Left hindlimb (tissue), 1 donor: ENCODE results near the gene GCKR.

Source experiments
- DNase-seq: peaks from one replicate; pipeline ENCODE4 v3.0.0-alpha.2; 2018

Gene GCKR

DNA sequence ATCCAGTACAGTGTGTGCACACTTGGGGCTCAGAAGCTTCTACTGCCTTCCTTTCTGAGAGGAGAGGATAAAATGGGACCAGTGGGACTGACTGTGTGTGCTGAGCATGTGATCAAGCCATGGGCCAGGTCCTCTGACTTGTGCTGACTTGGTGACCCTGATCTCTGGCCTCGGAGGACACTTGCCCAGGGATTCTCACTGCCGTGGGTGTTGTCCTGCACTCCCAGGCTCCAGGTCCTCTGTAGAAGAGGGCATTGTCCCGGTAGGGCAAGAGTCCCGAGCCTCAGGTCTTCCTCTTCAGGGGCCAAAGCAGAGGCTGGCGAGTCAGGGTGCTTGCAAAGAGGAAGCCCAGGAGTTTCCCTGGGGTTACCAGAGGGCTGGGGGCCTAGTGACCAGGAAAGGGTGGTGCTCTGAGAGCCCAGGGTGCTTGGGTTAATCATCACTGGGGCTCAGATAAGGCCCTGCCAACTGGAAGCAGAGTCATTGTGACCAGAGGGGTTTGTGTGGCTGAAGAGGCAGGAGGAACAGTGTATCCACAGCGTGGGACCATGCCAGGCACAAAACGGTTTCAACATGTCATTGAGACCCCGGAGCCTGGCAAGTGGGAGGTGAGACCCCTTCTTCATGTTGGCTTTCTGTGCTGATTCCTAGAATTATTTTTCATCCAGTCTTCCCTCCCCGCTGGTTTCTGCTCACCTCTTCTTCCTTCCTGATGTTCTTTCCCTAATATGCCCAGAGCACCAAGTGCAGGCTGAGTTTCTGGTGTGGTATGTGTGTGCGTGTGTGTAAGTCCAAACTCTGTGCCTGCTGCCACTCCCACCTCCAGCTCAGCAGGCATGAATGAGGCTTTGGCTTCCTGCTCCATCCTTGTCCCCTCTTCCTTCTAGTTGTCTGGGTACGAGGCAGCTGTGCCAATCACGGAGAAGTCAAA, at the start of gene GCKR:
GCKR (plus strand) TSS at position 483 of the 931 bp plus-strand sequence; CDS start at position 549, 66 bp downstream.
- DNase-seq = no peak

DNA sequence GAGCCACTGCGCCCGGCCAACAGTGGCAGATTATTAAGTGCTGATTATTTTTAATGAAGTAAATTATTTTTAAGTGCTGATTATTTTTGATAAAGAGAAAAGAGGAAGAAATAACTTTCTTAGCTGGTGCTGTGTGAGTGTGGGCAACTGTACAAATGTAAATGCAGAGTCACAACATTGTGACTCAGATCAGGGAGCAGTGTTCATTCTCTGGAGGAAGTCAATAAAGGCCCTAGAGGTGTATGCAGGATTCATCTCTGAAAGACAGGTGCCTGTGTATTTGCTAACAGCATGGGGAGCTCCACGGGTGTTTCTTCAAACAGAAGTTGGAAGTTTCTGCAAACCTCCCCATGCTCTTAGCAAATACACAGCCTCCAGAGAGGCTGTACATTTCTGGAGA, 48.3 kb upstream of the GCKR start:
- DNase-seq = no peak

- DNase-seq = no peak
Measured at GRCh38 chr2:27451095-27451494, 45.5 kb upstream of the GCKR start.

DNA sequence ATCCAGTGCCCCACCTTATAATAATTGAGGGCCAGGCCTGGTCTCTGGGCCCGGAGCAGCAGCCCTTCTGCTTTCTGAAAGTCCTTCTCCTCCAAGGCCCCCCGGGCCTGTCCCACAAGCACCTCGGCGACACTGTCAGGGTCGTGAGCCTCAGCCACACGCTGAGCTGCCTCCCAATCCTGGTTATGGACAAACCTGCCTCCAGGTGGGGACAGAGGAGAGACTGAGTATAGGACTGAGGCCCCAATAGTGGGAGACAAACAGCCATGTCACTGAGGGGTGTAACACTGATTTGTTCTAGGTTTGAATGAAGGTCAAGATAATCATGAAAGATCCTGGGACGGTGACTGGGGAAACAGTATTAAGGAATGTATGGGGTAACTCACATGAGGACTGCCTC, 42.7 kb upstream of the GCKR start:
- DNase-seq = no peak

- DNase-seq = no peak
Measured at GRCh38 chr2:27461118-27461517, 35.5 kb upstream of the GCKR start.

GRCh38 chr2:27464443-27464842, 32.2 kb upstream of the GCKR start:
- no peak for DNase-seq

- DNase-seq = no peak
Measured at GRCh38 chr2:27471961-27472360, 24.7 kb upstream of the GCKR start.

GRCh38 chr2:27485496-27485895, 11.1 kb upstream of the GCKR start:
- DNase-seq = no peak

DNA sequence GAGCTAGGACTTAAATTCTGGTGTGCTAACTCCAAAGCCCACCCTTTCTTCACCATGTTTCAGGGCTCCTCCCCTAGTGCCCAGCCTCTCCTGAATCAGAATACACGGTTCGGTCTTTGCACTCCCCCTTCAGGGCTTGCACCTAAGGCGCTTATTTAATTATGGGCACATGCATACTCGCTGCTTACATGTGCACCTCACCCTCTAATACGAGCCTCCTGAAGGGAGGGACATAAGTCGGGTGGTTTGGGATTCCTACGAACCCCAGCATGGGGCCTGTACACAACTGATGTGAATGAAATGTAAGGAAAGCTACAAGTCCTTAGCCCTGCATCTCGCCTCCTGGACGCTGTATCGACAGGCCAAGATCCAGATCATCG, 7.5 kb upstream of the GCKR start:
- DNase-seq = no peak

DNA sequence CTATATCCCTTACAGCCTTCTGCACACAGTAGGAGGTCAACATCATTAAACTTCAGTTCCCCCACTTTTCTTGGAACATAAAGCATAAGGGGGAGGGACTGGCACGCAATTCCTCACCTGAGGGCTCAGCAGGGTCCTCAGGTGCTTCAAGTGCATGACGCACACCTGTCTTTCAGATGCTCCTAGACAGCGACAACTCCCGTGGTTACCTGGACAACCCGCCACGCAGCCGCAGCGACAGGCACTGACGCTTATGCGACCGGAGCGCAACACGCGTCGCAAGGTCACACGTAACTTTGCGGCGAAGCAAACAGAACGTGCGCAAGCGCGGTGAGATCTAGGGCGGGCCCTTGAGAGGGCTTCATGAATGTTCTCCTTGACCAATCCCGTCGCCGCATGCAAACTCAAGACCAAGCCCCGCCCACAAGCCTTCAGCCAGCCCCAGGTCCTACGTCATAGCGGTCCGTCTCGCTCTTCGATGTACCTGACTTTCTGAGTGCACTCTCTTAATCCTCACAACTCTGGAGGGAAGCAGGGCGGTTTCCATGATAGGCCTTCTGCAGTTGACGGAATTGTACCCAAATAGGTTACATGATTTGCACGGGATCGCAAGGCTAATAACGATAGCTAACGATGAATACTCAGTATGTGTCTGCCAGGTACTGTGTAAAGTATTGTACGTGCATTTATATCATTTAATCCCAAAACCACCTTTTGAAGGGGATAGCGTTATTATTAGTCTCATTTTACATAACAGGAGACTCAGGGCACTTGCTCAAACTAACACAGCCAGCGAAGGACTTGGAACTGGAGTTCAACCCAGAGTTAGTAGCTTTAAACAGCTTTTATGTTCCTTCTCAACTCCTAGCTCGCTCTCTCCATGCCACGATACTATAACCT, 6.9 kb upstream of the GCKR start, which contains the start of gene IFT172:
IFT172 (minus strand) TSS at position 246 of the 900 bp plus-strand sequence; CDS start at position 156, 90 bp downstream.
- DNase-seq = peak; percentile 97

- DNase-seq = no peak
Measured at GRCh38 chr2:27492557-27492956, 4.1 kb upstream of the GCKR start.

DNA sequence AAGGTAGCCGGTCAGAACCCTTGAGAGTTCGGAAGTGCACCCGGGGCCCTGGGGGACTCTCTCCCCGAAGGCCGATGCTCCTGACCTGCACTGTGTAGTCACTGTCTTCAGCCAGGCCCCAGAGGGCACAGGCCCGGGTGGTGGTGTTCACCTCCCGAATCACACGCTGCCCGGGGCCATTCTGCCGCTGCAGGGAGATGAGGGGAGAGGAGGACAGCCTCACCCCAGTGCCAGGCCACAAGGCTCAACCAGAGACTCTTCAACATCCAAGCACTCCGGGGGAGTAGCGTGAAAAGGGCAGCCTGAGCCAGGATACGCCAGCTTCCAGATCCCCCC, 2.7 kb upstream of the GCKR start:
- peak; percentile 40 for DNase-seq

DNA sequence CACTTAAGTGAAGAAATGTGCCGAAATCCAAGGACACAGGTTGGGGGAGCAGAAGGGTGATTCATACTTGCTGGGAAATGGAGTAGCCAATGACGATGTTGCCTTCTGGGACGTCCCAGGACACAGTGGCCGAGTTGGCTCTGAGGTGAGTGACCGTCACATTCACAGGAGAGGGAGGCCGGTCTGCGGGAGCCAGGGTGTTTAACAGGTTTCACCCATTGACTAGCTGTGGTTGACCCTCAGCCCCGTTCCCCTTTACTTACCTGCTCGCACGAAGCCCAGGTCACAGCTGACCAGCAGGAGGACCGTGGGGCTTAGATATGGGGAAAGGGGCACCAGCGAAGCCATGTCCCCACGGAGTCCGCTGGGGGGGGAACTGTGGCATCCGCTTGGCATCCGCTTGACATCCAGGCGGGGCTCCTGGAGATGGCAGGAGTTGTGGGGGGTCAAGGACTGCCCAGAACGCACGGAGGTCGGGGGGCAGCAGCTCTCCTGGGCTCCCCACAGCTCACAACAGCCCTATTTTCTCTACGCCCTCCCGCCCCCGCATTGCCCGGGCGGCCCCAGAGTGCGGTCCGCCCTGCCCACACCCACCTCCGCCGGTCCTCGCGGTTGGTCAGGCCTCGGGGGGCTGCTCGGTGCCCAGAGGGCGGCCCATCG, 2.2 kb upstream of the GCKR start:
- no peak for DNase-seq

- DNase-seq = peak; percentile 57
Measured at GRCh38 chr2:27494944-27495554, 1.6 kb upstream of the GCKR start, which contains the start of gene FNDC4. Gene FNDC4 (minus strand): TSS chr2:27495200. CDS start chr2:27494679, 521 bp downstream.

GRCh38 chr2:27495840-27496356, 741 bp upstream of the GCKR start:
- DNase-seq = no peak

- no peak for DNase-seq
Measured at GRCh38 chr2:27497288-27497627, 619 bp downstream of the GCKR start.

DNA sequence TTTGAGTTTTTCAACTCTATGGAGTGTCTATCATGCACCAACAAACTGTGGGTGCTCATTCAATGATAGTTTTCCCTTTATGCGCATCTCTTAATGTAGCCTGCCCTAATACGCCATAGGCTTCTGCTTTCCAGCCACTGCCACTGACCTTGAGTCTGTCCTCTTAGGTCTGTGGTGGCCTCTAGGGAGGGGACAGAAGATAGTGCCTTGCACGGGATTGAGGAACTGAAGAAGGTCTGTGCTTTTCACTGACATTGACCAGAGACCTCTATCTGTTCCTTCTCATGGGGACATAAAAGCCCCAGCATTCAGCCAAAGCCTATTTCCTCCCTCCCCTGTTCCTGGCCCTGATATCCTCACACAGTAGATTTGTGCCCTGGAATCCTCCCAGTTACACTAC, 2.3 kb downstream of the GCKR start:
- no peak for DNase-seq

GRCh38 chr2:27501042-27501441, 4.4 kb downstream of the GCKR start:
- no peak for DNase-seq

DNA sequence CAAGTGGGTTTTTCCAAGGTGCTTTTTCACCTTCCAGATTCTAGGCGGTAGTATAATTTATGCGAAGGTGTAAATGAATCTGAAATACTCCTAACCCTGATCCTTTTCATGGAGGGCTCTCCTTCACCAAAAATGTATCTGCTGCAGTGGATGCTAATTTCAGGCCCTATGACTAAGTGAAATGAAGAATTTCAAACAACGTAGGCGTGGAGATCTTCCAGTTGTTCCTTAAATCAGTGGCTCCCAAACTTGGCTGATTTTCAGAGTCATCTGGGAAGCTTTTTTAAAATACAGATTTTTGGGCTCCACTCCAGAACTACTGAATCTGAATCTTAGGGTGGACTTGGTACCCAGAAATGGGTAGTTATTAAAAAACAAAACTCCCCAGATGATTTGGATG, 5.5 kb downstream of the GCKR start:
- DNase-seq = no peak

- DNase-seq = no peak
Measured at GRCh38 chr2:27506587-27506986, 9.9 kb downstream of the GCKR start.

DNA sequence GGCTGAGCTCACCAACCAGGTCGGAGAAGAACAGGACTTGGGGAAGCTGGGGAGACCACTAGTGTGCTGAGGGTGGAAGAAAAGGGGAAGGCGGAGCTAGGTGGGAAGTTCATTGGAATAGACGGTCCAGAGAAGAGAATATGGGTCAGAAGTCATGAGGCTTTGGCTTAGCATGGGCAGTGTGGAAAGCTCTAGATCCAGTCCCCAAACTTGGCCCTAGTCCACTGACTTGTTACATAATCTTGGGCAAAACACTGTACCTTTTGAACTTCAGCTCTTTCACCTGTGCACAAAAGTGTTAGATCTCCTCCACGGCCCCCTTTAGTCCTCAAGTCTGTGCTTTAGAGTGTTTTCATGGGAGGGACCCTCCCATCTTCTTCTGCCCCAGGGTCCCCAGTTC, 10.7 kb downstream of the GCKR start:
- no peak for DNase-seq

DNA sequence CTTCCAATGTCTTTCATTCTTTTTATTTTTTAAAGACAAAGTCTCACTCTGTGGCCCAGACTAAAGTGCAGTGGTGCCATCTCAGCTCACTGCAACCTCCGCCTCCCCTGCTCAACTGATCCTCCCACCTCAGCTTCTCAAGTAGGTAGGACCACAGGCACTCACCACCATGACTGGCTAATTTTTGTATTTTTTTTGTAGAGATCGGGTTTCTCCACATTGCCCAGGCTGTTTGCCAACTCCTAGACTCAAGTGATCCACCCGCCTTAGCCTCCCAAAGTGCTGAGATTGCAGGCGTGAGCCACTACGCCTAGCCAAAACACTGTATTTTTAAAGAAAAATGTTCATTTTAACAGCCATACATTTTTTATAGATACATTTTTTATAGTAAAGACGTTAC, 12.7 kb downstream of the GCKR start:
- no peak for DNase-seq
